Tongue (tissue), 2 donors: ENCODE data around the gene P4HB. TPM values are rescaled to one million over a fixed set of nuclear protein-coding genes. Genes with fewer than 3 reads are reported as not detected.

Source experiments
- DNase-seq: peaks from one replicate; pipeline ENCODE4 v3.0.0-alpha.2; 2015
- total RNA-seq: library from RNA; depleted of rRNA; stranded (reverse); fragments of >200 nt; gene quantifications from one replicate; pipeline ENCODE4 v1.2.3, GENCODE V29; 2014

P4HB gene
- total RNA-seq, 1 donor from 2014 or later = 389 TPM

GRCh38 chr17:81898029-81898866 lies 37.9 kb upstream of the P4HB start:
- DNase-seq = no peak

- DNase-seq = no peak
These were observed 35.1 kb upstream of the P4HB start for GRCh38 chr17:81895400-81895799.

- DNase-seq = no peak
These were observed 30.9 kb upstream of the P4HB start for GRCh38 chr17:81891303-81891552.

- no peak for DNase-seq
These were observed 30.3 kb upstream of the P4HB start for GRCh38 chr17:81890447-81891302.

GRCh38 chr17:81889602-81890001 lies 29.3 kb upstream of the P4HB start:
- no peak for DNase-seq

- DNase-seq = no peak
These were observed 28.8 kb upstream of the P4HB start for GRCh38 chr17:81888988-81889595.

- DNase-seq = no peak
These were observed 28.0 kb upstream of the P4HB start for GRCh38 chr17:81888105-81888987.

- peak; percentile 42 for DNase-seq
These were observed 25.7 kb upstream of the P4HB start for GRCh38 chr17:81885869-81886548.

GRCh38 chr17:81885454-81885853 lies 25.1 kb upstream of the P4HB start:
- DNase-seq = peak; percentile 53

- DNase-seq = no peak
These were observed 24.6 kb upstream of the P4HB start for GRCh38 chr17:81884968-81885367.

GRCh38 chr17:81884520-81884919 lies 24.2 kb upstream of the P4HB start:
- no peak for DNase-seq

GRCh38 chr17:81879121-81879520 lies 18.8 kb upstream of the P4HB start:
- no peak for DNase-seq

GRCh38 chr17:81878294-81878693 lies 18.0 kb upstream of the P4HB start:
- DNase-seq = no peak

GRCh38 chr17:81877569-81877968 lies 17.2 kb upstream of the P4HB start:
- no peak for DNase-seq

- DNase-seq = peak; percentile 97
These were observed 11.3 kb upstream of the P4HB start for GRCh38 chr17:81871387-81872230.

- no peak for DNase-seq
These were observed 10.6 kb upstream of the P4HB start, which contains the start of gene ARHGDIA for GRCh38 chr17:81870981-81871386. Gene ARHGDIA (minus strand): TSS chr17:81871337. CDS start chr17:81869930, 1,407 bp downstream.

GRCh38 chr17:81870131-81870980 lies 10.0 kb upstream of the P4HB start:
- peak; percentile 48 for DNase-seq

- DNase-seq = peak; percentile 62
These were observed 9.1 kb upstream of the P4HB start for GRCh38 chr17:81869221-81870130.
